Measurements from ENCODE around the gene CCN5.

GRCh38 chr20:44759595-44759994 lies 44.4 kb downstream of the CCN5 start:
- TF ChIP-seq CTCF (IDR thresholded peaks at IDR 0.05) (no peak), POLR2A (IDR thresholded peaks at IDR 0.05) (no peak)
